Heart right ventricle (tissue), 16 donors: ENCODE results near the gene WDR20. TPM values are rescaled to one million over a fixed set of nuclear protein-coding genes. Genes with fewer than 3 reads are reported as not detected.

Source experiments
- ATAC-seq, 8 donors: fragments of 200-7000 bp; cut with Tn5 transposase; one replicate each; pipeline ENCODE4 v1.9.1; 2020; ENCODE audit warnings: mild to moderate bottlenecking in 8 of 8, moderate library complexity in 8 of 8, moderate number of reproducible peaks in 1 of 8
- DNase-seq, 2 donors: peaks; one replicate each; pipeline ENCODE4 v3.0.0-alpha.2; 2020
- H3K27ac ChIP-seq, 10 donors: fragments of 200-600 bp; sonication (generic) in 2 of 10; one replicate each; pipeline versions ENCODE4 v1.5.0 to v1.8.0; 2020 to 2022; ENCODE audit warnings: mild to moderate bottlenecking in 3 of 10
- H3K27me3 ChIP-seq, 7 donors: fragments of 200-600 bp; one replicate each; pipeline ENCODE4 v1.8.0; 2021 to 2022; ENCODE audit warnings: mild to moderate bottlenecking in 2 of 7
- H3K36me3 ChIP-seq, 9 donors: fragments of 200-600 bp; sonication (generic) in 1 of 9; one replicate each; pipeline versions ENCODE4 v1.5.0 to v1.8.0; 2020 to 2022; ENCODE audit warnings: mild to moderate bottlenecking in 2 of 9
- H3K4me1 ChIP-seq, 9 donors: fragments of 200-600 bp; sonication (generic) in 1 of 9; one replicate each; pipeline versions ENCODE4 v1.5.0 to v1.8.0; 2020 to 2022; ENCODE audit warnings: mild to moderate bottlenecking in 4 of 9
- H3K4me3 ChIP-seq, 10 donors: fragments of 200-600 bp; sonication (generic) in 2 of 10; one replicate each; pipeline versions ENCODE4 v1.5.0 to v1.8.0; 2020 to 2022; ENCODE audit warnings: mild to moderate bottlenecking in 7 of 10, moderate library complexity in 2 of 10
- H3K9me3 ChIP-seq, 11 donors: fragments of 200-600 bp in 10 of 11; sonication (generic) in 2 of 11; one replicate each; pipeline versions ENCODE4 v1.5.0 to v1.8.0; 2013 to 2022; ENCODE audit warnings: mild to moderate bottlenecking in 2 of 11, control low read depth in 1 of 11, moderate library complexity in 1 of 11
- WGBS, 2 donors: extraction: QIAGEN DNeasy Blood & Tissue Kit; methylation state at CpG; one replicate each; pipeline ENCODE4 v1.1.7; 2013; ENCODE audit warnings: inconsistent platforms in 1 of 2; 5-methylcytosine and 5-hydroxymethylcytosine counted together
- intact Hi-C, 10 donors: fragments of 100-400 bp; cut with DNase I; formaldehyde crosslinking; loops; one replicate each; pipeline versions ENCODE4 v1.11.1 to v1.14.2; 2022
- polyA plus RNA-seq, 2 donors: library from polyadenylated mRNA; stranded (reverse); fragments of 200-250 nt; gene quantifications; one replicate each; pipeline ENCODE4 v1.2.3, GENCODE V29; 2013
- total RNA-seq, 10 donors: library from RNA; stranded (reverse); fragmentation: NEBNext Ultra II Directional in 3 of 10; extraction: Animal tissue kit (Norgen Biotek cat#: 25700) in 3 of 10; gene quantifications; one replicate each; pipeline versions ENCODE4 v1.2.1 to v1.2.4, GENCODE V29; 2021 to 2023
- TF ChIP-seq, protein P1 (sequence below), 9 donors: fragments of 200-600 bp; sonication (generic) in 2 of 9; IDR thresholded peaks; one replicate each; pipeline versions ENCODE4 v1.5.0 to v1.8.0; 2021 to 2022; ENCODE audit warnings: antibody characterized with exemption in 9 of 9, mild to moderate bottlenecking in 5 of 9, moderate library complexity in 1 of 9
- donor health status: Arrhythmogenic right ventricular cardiomyopathy.
- donor health status: ischemic (EF 13 %, LVEDD 7.1; RV severe dilation, severe dysfunction).
- donor health status: healthy with polysubstance abuse.
- donor health status: DM: no; HTN: yes; CAD: no.
- donor health status: DM: no; HTN: no; CAD: no.
- donor health status: ischemic (EF 25% LVEDD 6.9; RV normal size, moderate dysfunction).
- donor health status: ischemic (EF 25% LVEDD 5.7; RV mildly dilated, moderate dysfunction).
- donor health status: healthy.
- donor health status: DM: yes; HTN: yes; CAD: no.
- donor health status: Ischemic cardiomyopathy.
- donor health status: ischemic (EF 35%, LVEDD 5.7; RV mildly dilated, moderate dysfunction).
- donor health status: nonischemic (EF 11% LVEDD 7.7; RV severe dilation, severe dysfunction).
- donor health status: DM: yes; HTN: yes; CAD: no.
- donor health status: PGD.
- donor health status: ischemic (EF 29% LVEDD 5.4; RV normal size, mild dysfunction).
- donor health status: nonischemic (EF 23%, LVEDD 6.1; RV moderate dilation, normal function).

The WDR20 gene
- total and polyA plus RNA-seq, 12 donors: 10.7 to 28.0 (median 20.5) TPM

DNA sequence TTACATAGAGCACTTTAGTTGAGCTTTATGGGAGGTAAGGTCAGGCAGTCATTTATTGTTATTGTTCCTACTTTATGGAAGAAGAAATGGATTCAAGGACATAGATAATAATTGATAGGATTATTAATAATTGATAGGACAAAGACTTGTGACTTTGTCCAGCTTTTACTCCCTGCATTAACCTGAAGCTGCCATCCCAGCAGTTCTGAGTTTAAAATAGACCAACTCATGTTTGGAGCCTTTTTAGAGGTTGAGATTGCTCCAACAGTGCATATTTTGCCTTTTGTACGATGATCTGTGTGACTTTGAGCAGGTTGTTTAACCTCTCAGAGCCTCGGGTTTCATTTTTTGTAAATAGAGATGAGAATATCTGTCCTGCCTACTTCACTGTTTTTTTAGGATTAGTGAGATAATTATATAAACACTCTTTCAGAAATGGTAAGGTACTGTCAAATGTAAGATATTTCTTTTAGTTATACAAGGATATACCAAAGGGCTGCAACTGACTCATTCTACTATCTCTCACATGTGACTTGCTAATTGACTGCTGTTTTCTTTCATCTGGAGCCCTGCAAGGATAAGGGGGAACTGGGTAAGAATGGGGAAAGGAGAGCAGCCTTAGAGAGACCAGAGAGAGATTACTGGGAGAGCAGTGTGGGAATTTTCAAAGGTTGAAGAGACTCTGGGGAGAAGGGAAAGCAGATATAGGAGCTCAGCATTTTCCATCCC, 15.3 kb downstream of the WDR20 start:
- no peak overlapping the region for H3K4me3 ChIP-seq
- H3K27me3 ChIP-seq: no peaks in the 10 kb centered on the region
- WGBS, 2 donors: 27 to 32% methylated on average over 2 of the region's 2 CpGs
- ATAC-seq: peak in 3 of 8 donors; percentile 26 to 38 (median 27)
- H3K4me1 ChIP-seq: peaks cover 0 to 74% (median 34%) of the 10 kb centered on the region in 9 donors
- peaks cover 0 to 32% (median 3%) of the 10 kb centered on the region in 9 donors for H3K36me3 ChIP-seq
- TF ChIP-seq, protein P1, sequence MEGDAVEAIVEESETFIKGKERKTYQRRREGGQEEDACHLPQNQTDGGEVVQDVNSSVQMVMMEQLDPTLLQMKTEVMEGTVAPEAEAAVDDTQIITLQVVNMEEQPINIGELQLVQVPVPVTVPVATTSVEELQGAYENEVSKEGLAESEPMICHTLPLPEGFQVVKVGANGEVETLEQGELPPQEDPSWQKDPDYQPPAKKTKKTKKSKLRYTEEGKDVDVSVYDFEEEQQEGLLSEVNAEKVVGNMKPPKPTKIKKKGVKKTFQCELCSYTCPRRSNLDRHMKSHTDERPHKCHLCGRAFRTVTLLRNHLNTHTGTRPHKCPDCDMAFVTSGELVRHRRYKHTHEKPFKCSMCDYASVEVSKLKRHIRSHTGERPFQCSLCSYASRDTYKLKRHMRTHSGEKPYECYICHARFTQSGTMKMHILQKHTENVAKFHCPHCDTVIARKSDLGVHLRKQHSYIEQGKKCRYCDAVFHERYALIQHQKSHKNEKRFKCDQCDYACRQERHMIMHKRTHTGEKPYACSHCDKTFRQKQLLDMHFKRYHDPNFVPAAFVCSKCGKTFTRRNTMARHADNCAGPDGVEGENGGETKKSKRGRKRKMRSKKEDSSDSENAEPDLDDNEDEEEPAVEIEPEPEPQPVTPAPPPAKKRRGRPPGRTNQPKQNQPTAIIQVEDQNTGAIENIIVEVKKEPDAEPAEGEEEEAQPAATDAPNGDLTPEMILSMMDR (IDR thresholded peaks at IDR 0.05): no peak
- H3K27ac ChIP-seq: peak overlapping the region in 2 of 10 donors; percentile 5 to 17
- intact Hi-C loops: loop anchor here in 1 of 10 donors (5.0 kb wide), 1 partner anchor 52 kb away; no protein-coding TSS in a partner anchor
- DNase-seq: no peak
- H3K9me3 ChIP-seq: no peaks in the 10 kb centered on the region

- ATAC-seq (no peak), DNase-seq (no peak)
- Histone ChIP-seq H3K36me3 (peaks cover 0 to 25% (median 2%) of the 10 kb centered on the region in 9 donors), H3K27ac (no peak overlapping the region), H3K9me3 (no peaks in the 10 kb centered on the region), H3K27me3 (no peaks in the 10 kb centered on the region), H3K4me1 (peaks cover 0 to 51% (median 19%) of the 10 kb centered on the region in 9 donors), H3K4me3 (no peak overlapping the region)
- intact Hi-C loops: no loop called here
- TF ChIP-seq, protein P1 (IDR thresholded peaks at IDR 0.05): no peak
These were observed 17.6 kb downstream of the WDR20 start for GRCh38 chr14:102157346-102157745.

DNA sequence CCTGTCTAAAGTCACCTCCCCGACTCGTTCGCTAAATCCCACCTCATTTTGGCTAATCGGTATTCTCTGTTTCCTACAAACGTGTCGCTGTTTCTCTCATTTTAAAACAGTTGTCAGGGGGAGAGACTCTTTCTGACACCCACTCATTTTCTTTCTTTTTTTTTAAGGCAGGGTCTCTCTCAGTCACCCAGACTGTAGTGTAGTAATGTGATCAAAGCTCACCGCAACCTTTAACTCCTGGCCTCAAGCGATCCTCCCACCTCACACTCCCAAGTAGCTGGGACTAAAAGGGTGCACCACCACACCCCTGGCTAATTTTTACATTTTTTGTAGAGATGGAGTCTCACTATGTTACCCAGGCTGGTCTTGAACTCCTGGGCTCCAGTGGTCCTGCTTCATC, 19.1 kb downstream of the WDR20 start:
- Histone ChIP-seq H3K4me1 (peaks cover 0 to 56% (median 25%) of the 10 kb centered on the region in 9 donors), H3K27ac (no peak overlapping the region), H3K9me3 (no peaks in the 10 kb centered on the region), H3K27me3 (no peaks in the 10 kb centered on the region), H3K4me3 (no peak overlapping the region), H3K36me3 (peaks cover 0 to 21% (median 0%) of the 10 kb centered on the region in 9 donors)
- TF ChIP-seq, protein P1 (IDR thresholded peaks at IDR 0.05): no peak
- DNase-seq (no peak), ATAC-seq (no peak)
- 91 to 93% methylated on average over 8 of the region's 8 CpGs for WGBS, 2 donors
- intact Hi-C loops: no loop called here

DNA sequence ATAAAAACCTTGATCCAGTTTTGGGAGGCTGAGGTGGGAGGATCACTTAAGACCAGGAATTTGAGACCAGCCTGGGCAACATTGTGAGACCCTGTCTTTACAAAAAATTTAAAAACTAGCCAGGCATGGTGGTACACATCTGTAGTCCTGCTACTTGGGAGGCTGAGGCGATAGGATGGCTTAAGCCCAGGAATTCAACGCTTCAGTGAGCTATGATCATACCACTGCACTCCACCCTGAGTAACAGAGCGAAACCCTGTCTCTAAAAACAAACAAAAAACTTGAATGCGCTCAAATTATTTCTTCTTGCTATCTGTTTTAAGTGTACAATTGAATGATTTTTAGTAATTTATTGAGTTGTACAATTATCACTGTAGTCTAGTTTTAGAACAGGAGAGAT, 20.1 kb downstream of the WDR20 start:
- TF ChIP-seq, protein P1 (IDR thresholded peaks at IDR 0.05): no peak
- intact Hi-C loops: no loop called here
- peaks cover 5 to 56% (median 24%) of the 10 kb centered on the region in 9 donors for H3K4me1 ChIP-seq
- H3K36me3 ChIP-seq: peaks cover 0 to 18% (median 0%) of the 10 kb centered on the region in 9 donors
- ATAC-seq (no peak), DNase-seq (no peak)
- no peak overlapping the region for H3K27ac ChIP-seq
- no peaks in the 10 kb centered on the region for H3K9me3 ChIP-seq
- H3K27me3 ChIP-seq: no peaks in the 10 kb centered on the region
- no peak overlapping the region for H3K4me3 ChIP-seq
- 85 to 97% methylated on average over 4 of the region's 4 CpGs for WGBS, 2 donors
